HG03575 (cell line): ENCODE data around the gene PIP5K1B.
"Not testable (repeated sequence)": the region's sequence is repeated elsewhere in the genome, so short reads cannot be mapped to it uniquely, and the experiment has no call there.

Experiments
- ATAC-seq: cut with Tn5 transposase; IDR thresholded peaks from one replicate; pipeline ENCODE4 v1.9.1; 2021; ENCODE audit not compliant: unreplicated experiment, insufficient number of reproducible peaks, low FRiP score; ENCODE audit errors: extremely low read depth

PIP5K1B gene

DNA sequence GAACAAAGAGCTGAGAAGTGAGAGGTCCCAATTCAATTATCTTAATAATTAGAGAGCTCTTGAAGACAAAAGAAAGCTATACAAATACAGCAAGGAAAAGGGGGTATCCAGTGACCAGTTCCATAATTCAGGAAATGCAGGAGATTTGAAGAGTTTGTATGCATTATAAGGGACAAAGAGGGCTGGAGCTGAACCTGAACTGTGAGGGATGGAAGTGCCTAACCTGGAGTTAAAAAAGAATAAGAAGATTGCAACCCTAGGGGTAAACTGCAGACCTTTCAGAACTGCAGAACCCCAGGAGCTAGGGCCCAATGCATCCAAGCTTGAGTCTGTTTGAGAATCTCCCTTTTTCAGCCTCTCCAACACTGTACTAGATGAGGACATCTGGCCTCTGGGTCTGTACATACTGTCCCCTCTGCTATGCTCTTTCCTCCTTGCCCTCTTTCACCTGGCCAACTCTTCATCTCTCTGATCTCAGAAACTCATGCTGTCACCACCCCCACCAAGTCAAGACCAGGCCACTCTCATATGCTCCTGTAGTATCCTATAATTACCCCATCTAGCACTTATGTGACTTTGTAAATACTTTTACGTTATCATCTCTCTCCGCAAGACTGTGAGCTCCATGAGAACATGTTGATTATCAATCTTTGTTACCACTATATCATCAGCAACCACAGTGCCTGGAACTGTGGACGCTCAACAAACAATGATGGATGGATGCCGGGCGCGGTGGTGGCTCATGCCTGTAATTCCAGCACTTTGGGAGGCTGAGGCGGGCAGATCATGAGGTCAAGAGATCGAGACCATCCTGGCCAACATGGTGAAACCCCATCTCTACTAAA lies 315.5 kb downstream of the PIP5K1B start:
- ATAC-seq, result no peak

GRCh38 chr9:69023650-69024049 lies 318.6 kb downstream of the PIP5K1B start:
- ATAC-seq, result no peak

DNA sequence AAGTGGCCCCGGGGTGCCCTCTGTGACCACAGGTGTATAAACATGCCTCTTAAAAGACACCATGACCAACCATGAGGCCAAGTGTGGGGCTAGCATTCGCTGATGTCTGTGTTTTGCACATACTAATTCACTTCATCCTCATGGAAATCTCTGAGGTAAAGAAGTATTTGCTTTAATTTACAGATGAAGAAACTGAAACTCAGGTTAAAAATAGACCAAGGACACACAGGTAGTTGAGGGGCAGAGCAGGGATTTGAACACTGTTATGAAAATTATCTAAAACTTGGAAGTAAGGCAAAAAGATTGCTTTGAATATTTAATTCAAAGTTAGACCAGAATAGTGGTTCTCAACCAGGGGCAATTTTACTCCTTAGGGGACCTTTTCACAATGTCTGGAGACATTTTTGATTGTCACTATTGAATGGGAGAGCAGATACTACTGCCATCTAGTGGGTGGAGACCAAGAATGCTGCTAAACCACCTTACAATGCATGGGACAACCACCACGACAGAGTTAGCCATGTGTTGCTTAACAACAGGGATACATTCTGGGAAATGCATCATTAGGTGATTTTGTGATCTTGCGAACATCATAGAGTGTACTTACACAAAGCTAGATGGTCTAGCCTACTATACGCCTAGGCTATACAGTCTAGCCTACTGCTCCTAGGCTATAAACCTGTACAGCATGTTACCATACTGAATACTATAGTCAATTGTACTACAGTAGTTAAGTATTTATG lies 322.5 kb downstream of the PIP5K1B start:
- no peak for ATAC-seq

- no peak for ATAC-seq
Observed at GRCh38 chr9:69028754-69029153, 323.7 kb downstream of the PIP5K1B start.

GRCh38 chr9:69029535-69029934 lies 324.5 kb downstream of the PIP5K1B start:
- no peak for ATAC-seq

DNA sequence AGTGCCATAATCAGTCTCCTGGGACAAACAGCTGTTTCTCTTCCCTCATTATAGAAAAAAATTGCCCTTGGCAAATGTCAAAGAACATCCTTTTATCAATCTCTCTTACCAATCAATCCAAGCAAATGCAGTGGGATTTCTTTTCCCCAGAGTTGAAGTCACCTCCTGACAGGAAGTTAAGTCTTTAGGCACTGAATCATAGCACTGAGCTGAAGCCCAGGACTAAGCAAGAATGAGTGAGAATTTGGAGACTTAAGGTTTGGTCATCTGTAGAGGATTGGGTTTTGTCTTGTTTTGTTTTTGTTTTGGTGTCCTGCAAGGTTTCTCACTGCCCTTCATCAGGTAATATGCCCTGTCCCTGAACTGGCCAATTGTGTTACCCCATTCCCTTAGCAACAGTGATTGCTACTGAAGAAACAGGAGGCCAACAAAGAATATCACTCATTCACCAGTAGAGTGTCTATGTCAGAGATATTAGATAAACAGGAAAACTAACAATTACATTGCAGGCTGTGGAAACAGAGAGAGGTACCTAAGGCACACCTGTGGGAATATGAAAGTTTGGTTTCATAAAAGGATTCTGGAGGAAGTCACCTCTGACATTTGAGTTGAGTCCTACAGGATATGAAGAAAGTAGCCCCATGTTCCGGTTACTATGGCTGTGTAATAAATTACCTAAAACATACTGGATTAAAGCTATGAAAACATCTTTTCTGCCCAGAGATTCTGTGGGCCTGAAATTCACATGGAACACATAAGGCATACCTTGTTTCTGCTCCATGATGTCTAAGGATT lies 326.0 kb downstream of the PIP5K1B start:
- no peak for ATAC-seq

DNA sequence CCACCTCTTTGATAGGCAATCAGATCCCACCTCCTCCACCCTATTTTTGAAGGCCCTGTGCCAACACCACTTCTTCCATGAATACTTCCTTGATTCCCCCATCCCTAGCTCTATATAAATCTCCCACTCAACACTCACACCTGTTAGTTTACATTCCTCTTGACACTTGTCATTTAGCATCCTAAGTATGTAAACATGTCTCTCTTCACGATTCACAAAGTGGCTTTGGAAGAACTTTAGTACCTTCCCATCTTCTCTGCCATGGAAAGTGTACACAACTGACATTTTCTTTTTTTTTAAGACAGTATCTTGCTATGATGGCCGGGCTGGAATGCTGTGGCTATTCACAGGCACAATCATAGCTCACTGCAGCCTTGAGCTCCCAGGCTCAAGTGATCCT lies 329.0 kb downstream of the PIP5K1B start:
- no peak for ATAC-seq

DNA sequence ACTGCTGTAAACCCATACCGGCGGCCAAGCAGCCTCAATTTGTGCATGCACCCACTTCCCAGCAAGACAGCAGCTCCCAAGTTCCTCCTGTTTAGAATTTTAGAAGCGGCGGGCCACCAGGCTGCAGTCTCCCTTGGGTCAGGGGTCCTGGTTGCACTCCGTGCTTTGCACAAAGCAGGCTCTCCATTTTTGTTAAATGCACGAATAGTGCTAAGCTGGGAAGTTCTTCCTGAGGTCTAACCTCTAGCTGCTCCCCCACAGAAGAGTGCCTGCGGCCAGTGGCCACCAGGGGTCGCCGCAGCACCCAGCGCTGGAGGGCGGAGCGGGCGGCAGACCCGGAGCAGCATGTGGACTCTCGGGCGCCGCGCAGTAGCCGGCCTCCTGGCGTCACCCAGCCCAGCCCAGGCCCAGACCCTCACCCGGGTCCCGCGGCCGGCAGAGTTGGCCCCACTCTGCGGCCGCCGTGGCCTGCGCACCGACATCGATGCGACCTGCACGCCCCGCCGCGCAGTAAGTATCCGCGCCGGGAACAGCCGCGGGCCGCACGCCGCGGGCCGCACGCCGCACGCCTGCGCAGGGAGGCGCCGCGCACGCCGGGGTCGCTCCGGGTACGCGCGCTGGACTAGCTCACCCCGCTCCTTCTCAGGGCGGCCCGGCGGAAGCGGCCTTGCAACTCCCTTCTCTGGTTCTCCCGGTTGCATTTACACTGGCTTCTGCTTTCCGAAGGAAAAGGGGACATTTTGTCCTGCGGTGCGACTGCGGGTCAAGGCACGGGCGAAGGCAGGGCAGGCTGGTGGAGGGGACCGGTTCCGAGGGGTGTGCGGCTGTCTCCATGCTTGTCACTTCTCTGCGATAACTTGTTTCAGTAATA lies 330.6 kb downstream of the PIP5K1B start, which contains the start of gene FXN:
FXN (plus strand) TSS at position 315 of the 871 bp plus-strand sequence; CDS start at position 346, 31 bp downstream.
- ATAC-seq, result peak; percentile 62

- no peak for ATAC-seq
Observed at GRCh38 chr9:69036309-69036708, 331.3 kb downstream of the PIP5K1B start.

- ATAC-seq, result no peak
Observed at GRCh38 chr9:69036799-69037198, 331.8 kb downstream of the PIP5K1B start.

GRCh38 chr9:69040646-69041045 lies 335.6 kb downstream of the PIP5K1B start:
- no peak for ATAC-seq

DNA sequence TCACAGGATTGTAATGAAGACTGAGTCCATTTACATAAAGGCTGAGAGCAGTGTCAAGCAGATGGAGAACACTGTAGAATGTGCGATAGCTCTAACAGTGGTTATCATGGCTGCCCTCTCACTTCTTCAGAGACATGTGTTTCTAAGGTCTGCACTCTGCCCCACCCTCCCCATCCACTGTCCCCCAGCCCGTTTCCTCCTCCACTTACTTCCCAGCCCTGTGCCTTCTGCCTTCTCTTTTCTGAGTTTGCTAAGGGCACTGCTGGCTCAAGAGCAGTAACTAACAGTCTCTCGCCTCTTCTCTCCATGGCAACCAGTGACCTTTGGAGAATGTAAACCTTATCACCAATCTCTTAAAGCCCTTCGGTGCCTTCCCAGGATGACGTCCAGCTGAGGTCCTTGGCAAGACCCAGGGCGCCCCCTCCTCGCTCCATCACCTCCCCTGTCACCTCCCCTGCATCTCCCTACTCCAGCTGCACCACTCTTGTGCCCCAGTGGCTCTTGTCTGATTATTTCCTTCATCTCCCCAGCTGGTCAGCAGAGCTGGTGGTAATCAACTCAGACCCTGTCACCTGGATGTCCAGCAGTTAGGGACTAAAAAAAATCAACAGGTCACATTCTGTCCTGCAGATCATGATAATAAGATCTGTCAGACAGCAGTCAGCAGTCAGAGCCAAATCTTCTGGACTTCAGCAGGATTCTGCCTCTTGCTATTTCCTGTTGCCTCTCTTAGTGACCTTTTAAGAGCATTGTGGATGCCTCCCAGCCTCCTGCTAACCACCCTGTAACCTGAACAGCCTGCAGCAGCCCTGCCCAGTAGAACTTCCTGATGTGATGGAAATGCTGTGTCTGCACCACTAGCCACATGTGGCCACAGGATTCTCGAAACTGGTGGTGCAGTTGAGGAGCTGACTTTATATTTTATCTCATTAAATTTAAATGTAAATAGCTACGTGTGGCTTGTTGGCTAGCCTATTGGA lies 339.5 kb downstream of the PIP5K1B start:
- ATAC-seq, result no peak

GRCh38 chr9:69045821-69046220 lies 340.8 kb downstream of the PIP5K1B start:
- ATAC-seq, result no peak

DNA sequence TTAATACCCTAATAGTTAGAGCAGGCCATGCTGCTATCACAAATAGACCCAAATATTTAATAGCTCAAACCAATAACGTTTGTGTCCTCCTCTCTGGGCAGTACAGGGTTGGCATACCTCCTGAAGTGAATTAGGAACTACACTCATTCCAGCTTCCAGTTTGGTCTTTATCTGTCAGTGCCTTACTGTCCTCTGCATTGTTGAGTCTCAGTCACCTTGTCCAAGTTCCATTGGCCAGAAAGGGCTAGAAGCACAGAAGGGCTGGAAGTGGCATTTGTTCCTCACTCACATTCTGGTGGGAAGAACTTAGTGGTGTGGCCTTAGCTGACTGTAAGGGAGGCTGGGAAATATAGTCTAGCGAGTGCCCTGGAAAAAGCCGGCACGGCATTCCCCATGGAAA lies 341.7 kb downstream of the PIP5K1B start:
- ATAC-seq, result no peak

DNA sequence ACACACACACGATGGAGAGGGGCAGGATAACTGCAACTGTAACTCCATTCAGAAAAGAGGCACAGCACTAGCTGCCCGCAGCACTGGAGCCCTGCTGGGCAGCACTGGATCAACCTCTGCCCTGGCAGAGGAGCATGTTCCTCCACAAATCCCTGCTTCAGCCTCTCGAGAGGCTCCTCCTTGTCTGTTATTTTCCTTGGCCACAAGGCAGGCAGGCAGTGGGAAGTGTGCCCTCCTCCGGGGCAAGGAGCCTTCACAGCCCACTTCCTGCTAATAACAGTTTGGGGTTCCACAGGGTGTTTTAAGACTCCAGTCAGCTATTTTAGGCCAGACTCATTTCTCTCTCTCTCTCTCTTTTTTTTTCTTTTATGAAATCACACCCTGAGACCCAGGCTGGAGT lies 342.3 kb downstream of the PIP5K1B start:
- ATAC-seq, result no peak

- ATAC-seq, result no peak
Observed at GRCh38 chr9:69049094-69049493, 344.1 kb downstream of the PIP5K1B start.

GRCh38 chr9:69050936-69051335 lies 345.9 kb downstream of the PIP5K1B start:
- ATAC-seq, result not testable (repeated sequence)
